Measurements from ENCODE around the gene ULK4.

- TF ChIP-seq CTCF (IDR thresholded peaks at IDR 0.05): no peak
- no peak for TF ChIP-seq POLR2A (IDR thresholded peaks at IDR 0.05)
Observed at GRCh38 chr3:41638381-41638780, 323.5 kb downstream of the ULK4 start.

Data from ovary (tissue), 3 donors.